Eye (tissue), 1 donor: Measurements from ENCODE around the gene TREM2.
A peak's percentile ranks its signal among the peaks of the same experiment; 100 is the strongest.
"Not testable (repeated sequence)": the region's sequence is repeated elsewhere in the genome, so short reads cannot be mapped to it uniquely, and the experiment has no call there.

Experiments
- DNase-seq: peaks from one replicate; pipeline ENCODE4 v3.0.0-alpha.2; 2015

Gene TREM2

DNA sequence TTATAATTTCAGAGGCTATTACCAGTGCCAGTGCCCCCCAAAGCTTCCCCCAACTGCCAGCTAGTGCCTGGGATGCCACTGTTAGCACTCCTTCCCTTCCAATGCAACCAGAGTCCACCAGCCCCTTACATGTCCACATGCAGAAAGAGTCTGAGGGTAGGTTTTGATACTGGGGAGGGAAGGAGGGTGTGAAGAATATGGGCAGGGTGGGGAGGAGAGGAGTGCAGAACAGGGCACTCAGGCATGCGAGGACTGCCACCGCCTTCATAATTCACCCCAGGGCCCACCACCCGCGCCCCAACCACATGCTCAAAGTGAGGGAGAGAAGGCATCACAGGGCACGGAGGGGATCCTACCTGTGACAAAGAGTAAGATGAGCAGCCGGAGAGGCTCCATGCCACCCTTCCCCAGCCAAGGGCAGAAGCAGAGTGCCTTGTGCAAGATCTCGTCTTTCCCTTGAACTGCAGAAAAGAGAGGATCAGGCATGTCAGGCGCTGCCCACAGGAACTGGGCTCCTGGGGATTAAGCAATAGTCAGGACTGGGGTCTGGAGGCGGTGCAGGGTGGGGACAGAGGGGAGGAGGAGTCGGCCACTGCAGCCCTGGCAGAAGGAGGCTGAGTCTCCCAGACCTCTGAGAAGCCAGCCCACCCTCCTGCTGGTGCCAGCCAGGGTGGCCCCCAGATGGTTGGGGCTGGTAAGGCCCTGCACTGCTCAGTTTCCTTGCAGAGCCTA, at the start of gene TREM2:
TREM2 (minus strand) TSS at position 430 of the 732 bp plus-strand sequence; CDS start at position 396, 34 bp downstream.
- DNase-seq = no peak

DNA sequence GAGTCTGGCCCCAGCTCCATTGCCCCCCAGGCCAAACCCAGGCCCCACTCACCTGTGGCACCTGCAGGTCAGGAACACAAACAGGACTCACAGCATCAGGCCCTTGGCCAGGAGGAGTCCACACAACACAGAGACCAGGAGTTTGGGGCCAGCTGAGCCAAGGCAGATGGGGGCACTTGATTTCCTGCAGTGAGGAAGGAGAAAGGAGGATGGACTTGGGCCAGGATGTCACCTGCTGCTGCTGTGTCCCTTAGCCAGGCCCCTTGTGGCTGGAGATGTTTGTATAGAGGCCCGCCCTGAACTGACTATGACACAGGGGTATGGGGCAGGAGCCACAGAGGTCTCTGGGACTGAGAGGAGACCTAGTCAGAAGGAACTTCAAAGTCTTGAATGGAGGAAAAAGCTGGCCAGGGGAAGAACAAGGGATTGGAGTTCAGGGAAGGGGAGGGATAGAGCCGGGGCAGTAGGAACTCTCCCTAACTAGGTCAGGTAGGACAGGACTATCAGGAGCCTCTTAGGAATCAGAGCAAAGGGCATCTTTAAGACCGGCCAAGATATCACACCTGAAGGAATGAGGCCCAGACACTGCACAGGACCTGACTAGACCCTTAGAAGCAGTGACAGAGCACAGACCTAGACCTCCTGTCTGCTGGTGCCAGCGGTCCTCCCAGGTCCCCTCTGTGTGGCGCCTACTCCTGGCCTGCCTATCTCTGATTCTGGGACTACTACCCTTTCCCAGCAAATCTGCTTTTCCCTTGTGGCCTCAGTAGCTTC, 46.8 kb upstream of the TREM2 start:
- no peak for DNase-seq

- DNase-seq = no peak
These were observed 45.7 kb upstream of the TREM2 start for GRCh38 chr6:41208439-41209106.

DNA sequence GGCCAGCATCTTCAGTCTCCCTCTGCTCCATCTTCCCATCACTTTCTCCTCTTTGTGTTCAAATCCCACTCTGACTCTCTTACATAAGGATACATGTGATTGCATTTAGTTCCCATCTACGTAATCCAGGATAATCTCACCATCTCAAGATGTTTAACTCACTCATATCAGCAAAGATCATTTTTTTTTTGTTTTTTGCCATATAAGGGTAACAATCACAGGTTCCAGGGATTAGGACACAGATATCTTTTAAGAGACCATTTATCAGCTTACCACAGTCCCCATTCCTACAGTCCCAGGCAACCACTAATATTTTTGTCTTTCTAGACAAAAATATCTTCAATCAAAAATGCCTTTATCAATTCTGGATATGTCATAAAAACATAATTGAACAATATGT, 41.2 kb upstream of the TREM2 start:
- no peak for DNase-seq

DNA sequence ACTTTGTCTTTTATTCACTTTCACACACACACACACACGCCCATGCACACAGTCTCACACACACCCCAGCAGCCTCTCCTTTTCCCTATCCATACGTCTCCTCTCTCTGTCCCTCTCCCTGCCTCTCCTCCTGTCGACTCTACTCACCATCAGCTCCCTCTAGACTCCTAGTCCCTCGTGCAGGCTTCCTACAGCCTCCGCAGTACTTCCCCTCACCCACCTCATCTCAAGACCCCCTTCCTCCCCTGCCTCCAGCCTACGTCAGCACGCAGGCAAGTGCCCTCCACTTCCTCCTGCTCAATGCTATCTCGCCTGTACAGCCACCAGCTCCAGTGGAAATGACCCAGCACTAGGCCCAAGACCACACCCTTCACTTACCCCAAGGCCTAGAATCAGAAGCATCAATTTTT, 38.9 kb upstream of the TREM2 start:
- DNase-seq = no peak

- DNase-seq = no peak
These were observed 38.2 kb upstream of the TREM2 start, which contains the start of gene TREML2 for GRCh38 chr6:41200901-41201763. Gene TREML2 (minus strand): TSS chr6:41201149. CDS start chr6:41201008, 141 bp downstream.

- peak; percentile 19 for DNase-seq
These were observed 37.5 kb upstream of the TREM2 start for GRCh38 chr6:41200296-41200900.

DNA sequence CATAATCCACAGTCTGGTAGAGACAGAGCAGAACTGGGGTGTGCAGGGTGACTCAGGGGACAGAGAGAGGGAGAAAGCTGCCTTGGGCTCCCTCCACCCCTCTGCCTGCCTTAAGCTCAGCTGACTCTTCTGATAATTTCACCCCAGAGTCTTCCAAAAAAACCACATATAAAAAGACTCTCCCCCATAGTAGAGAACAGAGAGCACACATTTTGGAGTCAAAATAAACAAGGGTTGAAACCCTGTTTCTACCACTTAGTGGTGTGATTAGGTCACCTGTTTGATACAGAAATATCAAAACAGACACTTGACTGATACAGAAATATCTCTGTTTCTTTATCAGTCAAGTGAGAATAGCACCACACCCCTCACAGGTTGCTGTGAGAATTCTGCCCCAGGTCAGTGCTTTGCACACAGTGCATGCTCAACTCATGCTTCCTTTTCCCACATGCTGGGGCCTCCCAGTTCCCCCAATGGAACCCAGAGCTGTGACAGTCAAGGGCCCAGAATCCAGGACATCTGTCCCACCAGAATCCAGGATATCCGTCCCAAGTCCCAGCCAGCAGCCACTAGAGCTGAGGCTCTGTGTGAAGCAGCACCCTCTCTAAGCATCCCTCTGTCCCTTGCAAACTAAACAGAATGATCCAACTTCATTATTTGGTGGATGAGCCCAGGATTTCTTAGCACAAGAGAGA, 36.8 kb upstream of the TREM2 start:
- DNase-seq = no peak

DNA sequence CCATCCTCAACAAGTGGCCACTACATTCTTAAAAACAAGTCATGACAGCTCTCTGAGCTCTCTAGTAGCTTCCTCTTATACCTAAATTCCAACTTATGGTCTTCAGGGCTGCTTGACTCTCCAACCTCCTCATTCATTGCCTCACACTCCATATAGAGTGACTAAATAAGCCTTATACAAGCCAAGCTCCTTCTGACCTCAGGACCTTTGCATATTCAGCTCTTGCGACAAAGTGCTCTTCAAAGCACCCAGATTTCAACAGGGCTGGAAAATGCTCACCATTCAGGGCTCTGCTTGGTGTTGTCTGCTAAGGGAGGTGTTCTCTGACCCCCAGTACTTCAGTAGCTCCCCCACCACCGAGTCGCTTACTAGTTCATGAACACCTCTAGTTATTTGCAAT, 34.3 kb upstream of the TREM2 start:
- no peak for DNase-seq

DNA sequence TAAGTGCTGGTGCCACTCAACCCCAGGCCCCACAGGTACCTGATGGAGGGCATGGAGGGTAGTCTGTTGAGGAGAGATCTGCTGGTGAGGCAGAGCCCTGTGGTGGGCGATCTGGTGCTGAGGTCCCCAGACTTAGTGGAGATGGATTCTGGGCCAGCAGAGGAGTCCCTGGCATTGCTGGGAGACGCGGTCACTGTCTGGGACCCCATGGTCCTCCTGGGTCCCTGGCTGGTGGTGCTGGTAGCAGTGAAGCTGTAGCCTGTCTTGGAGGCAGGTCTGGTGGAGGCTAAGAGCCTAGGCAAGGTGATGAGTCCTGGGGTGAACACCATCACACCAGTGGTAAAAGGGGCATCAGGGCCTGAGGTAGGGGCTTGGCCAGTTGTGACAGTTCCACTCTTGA, 31.5 kb upstream of the TREM2 start:
- no peak for DNase-seq

- DNase-seq = no peak
These were observed 31.0 kb upstream of the TREM2 start for GRCh38 chr6:41193884-41194283.

GRCh38 chr6:41193171-41193734, 30.3 kb upstream of the TREM2 start:
- DNase-seq = peak; percentile 9

GRCh38 chr6:41191569-41191968, 28.7 kb upstream of the TREM2 start:
- DNase-seq = peak; percentile 34

DNA sequence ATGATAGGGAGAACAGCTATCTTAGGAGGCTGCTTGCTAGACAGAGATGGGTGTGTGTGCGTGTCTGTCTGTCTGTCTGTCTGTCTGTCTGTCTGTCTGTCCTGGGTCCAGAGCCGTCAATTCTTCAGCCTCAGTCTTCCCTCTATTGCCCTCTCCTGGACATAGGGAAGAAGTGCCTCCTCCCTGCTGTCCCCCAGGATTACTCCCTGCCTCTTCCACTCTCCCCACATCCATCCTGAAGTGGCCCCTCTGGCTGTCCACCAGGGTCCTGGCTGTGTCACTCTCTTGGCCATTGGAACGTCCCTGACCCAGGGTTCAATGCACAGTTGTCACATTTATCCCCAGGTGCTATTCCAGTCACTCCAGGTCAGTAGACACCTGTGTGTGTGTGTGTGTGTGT, 27.9 kb upstream of the TREM2 start:
- DNase-seq = no peak

DNA sequence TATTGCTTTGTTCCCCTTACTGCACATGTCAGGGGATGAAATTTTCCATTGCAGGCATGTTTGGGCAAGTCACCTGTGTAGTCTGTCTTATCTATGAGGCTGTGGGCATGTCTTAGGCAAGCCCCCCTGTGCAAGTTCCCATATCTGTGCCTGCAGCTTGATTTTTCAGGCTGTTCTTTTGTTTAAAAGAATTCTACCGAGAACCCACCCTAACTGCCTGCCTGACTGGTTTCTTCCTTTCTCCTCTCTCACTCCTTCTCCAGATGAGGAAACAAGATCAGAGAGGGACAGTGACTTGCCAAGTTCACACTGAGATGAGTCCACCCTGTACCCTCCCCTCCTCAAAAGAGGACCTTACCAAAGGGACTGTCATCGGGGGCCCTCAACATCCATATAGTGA, 27.1 kb upstream of the TREM2 start:
- DNase-seq = no peak

DNA sequence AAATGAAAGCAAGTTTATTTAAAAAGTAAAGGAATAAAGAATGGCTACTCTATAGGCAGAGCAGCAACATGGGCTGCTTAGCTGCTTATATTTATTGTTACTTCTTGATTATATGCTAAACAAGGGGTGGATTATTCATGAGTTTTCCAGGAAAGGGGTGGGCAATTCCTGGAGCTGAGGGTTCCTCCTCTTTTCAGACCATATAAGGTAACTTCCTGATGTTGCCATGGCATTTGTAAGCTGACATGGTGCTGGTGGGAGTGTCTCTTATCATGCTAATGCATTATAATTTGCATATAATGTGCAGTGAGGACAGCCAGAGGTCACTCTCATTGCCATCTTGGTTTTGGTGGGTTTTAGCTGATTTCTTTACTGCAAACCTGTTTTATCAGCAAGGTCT, 26.1 kb upstream of the TREM2 start:
- DNase-seq = not testable (repeated sequence)

DNA sequence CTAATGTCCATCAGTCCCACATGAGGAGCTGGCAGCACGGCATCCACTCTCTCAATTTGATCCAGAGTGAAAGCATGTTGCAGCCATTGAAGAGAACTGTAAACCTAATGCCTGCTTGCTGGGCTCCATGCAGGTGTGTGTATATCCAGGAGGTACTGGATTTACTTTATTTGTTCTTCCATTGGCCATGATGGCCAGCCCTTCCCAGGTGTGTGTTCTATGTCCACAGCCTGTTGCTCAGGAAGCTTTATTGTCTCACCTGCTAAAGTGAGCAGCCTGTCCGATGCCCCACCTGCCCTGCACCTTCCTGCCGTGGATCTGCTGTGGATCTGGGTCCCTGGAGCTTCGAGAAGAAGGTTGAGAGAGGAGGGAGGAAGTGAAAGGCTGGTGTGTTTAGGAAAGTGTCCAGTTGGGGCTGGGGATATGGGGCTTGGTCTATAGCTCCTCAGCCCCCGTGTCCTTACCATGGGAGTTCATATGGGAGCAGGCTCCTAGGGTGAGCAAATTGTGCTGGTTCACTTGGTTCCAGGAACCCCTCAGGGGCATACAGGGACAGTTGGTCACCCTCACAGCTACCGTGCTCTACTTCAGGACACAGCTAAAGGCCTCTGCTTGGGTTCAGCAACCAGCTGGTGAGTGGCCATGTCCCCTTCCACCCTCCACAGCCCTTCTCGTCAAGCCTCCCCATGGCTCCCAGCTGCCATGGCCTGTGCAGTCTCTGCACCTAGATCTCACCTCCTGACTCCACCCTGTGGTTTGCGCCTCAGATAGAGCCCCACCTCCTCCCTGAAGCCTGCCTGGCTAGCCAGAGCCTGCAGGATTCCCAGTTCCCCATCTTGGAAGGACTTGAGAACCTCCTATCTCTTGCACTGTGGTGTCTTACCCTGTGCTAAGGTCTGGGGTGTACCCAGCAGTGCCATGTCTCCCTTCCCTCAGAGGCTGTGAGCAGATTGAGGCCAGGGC, 25.3 kb upstream of the TREM2 start:
- no peak for DNase-seq

DNA sequence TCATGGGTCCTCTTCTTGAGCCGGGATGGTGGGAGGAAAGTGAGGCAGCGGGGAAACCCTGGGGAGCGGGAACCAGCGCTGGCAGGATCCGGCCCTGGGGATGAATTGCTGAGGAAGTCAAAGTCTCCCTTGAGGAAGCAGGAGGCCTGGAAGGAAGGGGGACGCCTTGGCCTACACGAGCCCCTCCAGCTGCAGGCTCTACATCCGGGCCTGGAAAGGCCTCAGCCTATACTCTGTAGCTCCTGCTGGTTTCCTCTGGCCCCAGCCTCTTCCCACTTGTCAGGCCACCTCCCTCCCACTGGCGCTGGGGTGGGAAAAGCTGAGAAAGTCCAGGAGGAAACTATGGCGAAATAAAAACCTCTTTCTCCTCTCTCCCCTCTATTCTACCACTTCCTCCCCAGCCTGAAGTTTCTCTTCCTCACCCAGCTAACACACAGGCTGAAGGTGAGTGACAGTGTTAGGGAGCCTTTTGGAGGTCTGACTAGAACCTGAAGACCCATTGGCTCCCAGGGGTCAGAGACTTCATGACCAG, 23.2 kb upstream of the TREM2 start:
- no peak for DNase-seq

DNA sequence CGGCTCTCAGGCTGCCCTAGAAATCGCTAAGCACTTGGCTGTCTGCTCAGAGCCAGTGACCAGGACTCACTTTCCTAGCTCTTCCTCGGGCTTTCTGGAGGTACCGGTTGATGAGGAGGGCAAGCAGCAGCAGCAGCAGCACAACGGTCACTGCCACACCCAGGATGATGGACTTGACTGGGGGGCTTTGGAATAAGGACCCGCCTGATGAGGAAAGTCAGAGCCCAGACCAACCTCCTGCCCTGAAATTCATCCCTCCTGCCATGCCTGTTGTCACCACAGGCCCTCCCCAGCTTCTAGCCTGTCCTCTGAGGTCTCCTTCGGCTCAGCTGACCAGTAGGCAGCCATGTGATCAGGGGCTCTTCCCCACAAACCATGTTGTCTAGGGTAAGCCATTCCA, 21.8 kb upstream of the TREM2 start:
- no peak for DNase-seq
